Nephron (organoid): ENCODE data around the gene SMAD4.
"Not testable (repeated sequence)": the region's sequence is repeated elsewhere in the genome, so short reads cannot be mapped to it uniquely, and the experiment has no call there.

Source experiments
- H3K27ac Mint-ChIP-seq, 3 experiments: 2 replicates each; pipeline ENCODE4 v1.8.0; 2020; ENCODE audit warnings: mixed read lengths in 3 of 3, mild to moderate bottlenecking in 2 of 3, moderate library complexity in 1 of 3
- H3K27me3 Mint-ChIP-seq: 2 replicates; pipeline ENCODE4 v1.8.0; 2021; ENCODE audit warnings: low read depth, mild to moderate bottlenecking, moderate library complexity, mixed read lengths
- H3K36me3 Mint-ChIP-seq: 2 replicates; pipeline ENCODE4 v1.8.0; 2020; ENCODE audit warnings: low read depth, mixed read lengths
- H3K4me1 Mint-ChIP-seq: 2 replicates; pipeline ENCODE4 v1.8.0; 2020; ENCODE audit warnings: mixed read lengths
- H3K4me3 Mint-ChIP-seq, 3 experiments: 2 replicates each; pipeline ENCODE4 v1.8.0; 2020; ENCODE audit warnings: mild to moderate bottlenecking in 3 of 3, mixed read lengths in 3 of 3, moderate library complexity in 2 of 3
- H3K9me3 Mint-ChIP-seq: 2 replicates; pipeline ENCODE4 v1.8.0; 2020; ENCODE audit warnings: mixed read lengths
- TF ChIP-seq, protein P1 (sequence below), 3 experiments: fragments of 200-600 bp; sonication (generic); IDR thresholded peaks; one replicate each; pipeline ENCODE4 v1.5.0; 2021; ENCODE audit warnings: antibody characterized with exemption in 3 of 3; ENCODE audit not compliant: unreplicated experiment in 3 of 3

SMAD4 gene

DNA sequence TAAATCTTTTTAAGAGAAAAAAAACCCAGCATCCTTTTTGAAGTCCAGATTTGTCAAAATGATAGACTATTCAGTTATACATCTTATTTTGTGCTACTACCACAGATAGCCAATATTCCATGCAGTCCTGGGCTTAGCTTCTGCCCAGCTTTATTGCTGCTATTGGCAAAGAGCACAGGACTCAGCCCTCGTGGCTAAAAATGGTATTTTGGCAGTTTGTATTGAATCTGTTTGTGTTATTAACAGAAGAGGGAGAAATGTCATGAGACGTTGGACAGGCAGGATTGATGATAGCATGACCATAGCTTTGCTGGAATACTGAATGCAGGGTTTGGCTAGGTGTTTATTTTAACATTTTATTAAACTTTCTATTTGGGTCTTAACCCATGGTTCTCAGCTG, 42.8 kb upstream of the SMAD4 start:
- no peak overlapping the region for H3K27ac Mint-ChIP-seq
- peaks cover 5% of the 10 kb centered on the region for H3K4me1 Mint-ChIP-seq
- TF ChIP-seq, protein P1, sequence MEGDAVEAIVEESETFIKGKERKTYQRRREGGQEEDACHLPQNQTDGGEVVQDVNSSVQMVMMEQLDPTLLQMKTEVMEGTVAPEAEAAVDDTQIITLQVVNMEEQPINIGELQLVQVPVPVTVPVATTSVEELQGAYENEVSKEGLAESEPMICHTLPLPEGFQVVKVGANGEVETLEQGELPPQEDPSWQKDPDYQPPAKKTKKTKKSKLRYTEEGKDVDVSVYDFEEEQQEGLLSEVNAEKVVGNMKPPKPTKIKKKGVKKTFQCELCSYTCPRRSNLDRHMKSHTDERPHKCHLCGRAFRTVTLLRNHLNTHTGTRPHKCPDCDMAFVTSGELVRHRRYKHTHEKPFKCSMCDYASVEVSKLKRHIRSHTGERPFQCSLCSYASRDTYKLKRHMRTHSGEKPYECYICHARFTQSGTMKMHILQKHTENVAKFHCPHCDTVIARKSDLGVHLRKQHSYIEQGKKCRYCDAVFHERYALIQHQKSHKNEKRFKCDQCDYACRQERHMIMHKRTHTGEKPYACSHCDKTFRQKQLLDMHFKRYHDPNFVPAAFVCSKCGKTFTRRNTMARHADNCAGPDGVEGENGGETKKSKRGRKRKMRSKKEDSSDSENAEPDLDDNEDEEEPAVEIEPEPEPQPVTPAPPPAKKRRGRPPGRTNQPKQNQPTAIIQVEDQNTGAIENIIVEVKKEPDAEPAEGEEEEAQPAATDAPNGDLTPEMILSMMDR (IDR thresholded peaks at IDR 0.05; ENCODE audit: unreplicated experiment in 3 of 3), result no peak
- peaks cover 41% of the 10 kb centered on the region for H3K36me3 Mint-ChIP-seq
- no peaks in the 10 kb centered on the region for H3K9me3 Mint-ChIP-seq
- no peak overlapping the region for H3K4me3 Mint-ChIP-seq
- no peaks in the 10 kb centered on the region for H3K27me3 Mint-ChIP-seq

DNA sequence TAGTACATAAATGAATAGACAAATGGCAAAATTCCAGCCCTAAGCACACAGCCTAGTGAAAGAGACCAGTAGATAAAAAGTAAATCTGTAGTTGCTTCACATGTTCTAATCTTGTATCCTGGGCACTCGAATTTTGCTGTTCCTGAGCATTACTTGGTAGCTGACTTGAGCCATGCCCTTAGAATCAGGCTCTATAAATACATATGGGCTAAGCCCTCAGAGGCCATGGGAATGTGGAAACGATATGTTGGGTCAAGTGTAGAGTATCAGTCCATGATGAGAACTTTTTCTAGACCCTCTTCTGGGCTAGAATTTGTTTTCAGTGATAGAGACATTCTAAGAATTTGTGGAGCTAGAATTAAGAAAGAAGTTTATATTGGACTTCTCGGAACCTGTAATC, 40.3 kb upstream of the SMAD4 start:
- Mint-ChIP-seq H3K27me3 (no peaks in the 10 kb centered on the region), H3K4me3 (no peak overlapping the region), H3K4me1 (peaks cover 10% of the 10 kb centered on the region), H3K27ac (no peak overlapping the region), H3K36me3 (peaks cover 30% of the 10 kb centered on the region), H3K9me3 (no peaks in the 10 kb centered on the region)
- TF ChIP-seq, protein P1 (IDR thresholded peaks at IDR 0.05; ENCODE audit: unreplicated experiment in 3 of 3), result no peak

DNA sequence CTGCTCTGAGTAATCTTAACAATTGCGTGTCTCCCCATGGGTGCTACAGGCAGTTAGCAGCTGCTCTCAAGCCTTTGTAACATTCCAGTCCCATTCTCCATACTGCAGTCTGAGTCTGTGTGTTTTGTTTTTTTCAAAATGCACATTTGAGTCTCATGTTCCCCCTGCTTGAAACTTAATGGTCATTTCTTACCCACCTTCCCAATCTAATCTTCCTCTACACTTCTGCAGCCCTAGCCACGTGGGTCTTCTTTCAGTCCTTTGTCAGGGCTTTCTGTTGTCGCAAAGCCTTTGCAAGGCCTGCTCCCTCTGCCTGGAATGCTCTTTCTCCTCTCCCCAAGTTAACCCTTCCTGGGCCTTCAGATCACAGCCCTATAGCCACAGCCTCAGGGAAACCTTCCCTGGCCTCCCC, 37.7 kb upstream of the SMAD4 start:
- TF ChIP-seq, protein P1 (IDR thresholded peaks at IDR 0.05; ENCODE audit: unreplicated experiment in 3 of 3), result no peak

DNA sequence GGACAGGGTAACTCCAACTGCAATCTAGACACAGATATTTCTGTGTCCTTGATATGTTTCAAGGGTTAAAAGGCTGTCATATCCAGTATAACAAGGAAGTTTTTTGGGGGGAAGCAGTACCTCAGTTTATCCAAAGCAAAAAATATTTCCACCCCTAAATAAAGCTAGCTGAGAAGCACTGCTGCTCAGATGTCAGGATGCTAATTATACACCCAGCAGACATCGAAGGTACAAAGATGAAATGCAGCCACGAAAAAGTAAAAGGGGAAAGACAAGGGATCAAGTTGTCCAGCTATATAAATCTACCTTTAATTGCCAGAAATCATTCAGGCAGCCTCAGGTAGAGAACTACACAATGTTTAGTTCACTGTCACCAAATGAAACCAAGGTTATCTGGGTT, 36.0 kb upstream of the SMAD4 start:
- peaks cover 10% of the 10 kb centered on the region for H3K4me1 Mint-ChIP-seq
- peaks cover 3% of the 10 kb centered on the region for H3K9me3 Mint-ChIP-seq
- H3K4me3 Mint-ChIP-seq, result no peak overlapping the region
- no peaks in the 10 kb centered on the region for H3K36me3 Mint-ChIP-seq
- no peak overlapping the region for H3K27ac Mint-ChIP-seq
- no peaks in the 10 kb centered on the region for H3K27me3 Mint-ChIP-seq
- TF ChIP-seq, protein P1 (IDR thresholded peaks at IDR 0.05; ENCODE audit: unreplicated experiment in 3 of 3), result no peak

More for the DNA sequence above, 37.7 kb upstream of the SMAD4 start:
- Mint-ChIP-seq H3K27ac (peak overlapping the region; percentile 15 to 46 (median 30)), H3K36me3 (peaks cover 7% of the 10 kb centered on the region), H3K4me3 (no peak overlapping the region), H3K27me3 (no peaks in the 10 kb centered on the region), H3K9me3 (peaks cover 3% of the 10 kb centered on the region), H3K4me1 (peaks cover 10% of the 10 kb centered on the region)

DNA sequence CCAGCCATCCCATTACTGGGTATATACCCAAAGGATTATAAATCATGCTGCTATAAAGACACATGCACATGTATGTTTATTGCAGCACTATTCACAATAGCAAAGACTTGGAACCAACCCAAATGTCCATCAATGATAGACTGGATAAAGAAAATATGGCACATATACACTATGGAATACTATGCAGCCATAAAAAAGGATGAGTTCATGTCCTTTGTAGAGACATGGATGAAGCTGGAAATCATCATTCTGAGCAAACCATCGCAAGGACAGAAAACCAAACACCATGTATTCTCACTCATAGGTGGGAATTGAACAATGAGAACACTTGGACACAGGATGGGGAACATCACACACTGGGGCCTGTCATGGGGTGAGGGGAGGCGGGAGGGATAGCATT, 26.8 kb upstream of the SMAD4 start:
- H3K27ac Mint-ChIP-seq, H3K4me1 Mint-ChIP-seq, H3K4me3 Mint-ChIP-seq, H3K27me3 Mint-ChIP-seq: not testable (repeated sequence)
- H3K9me3 Mint-ChIP-seq, result peaks cover 21% of the 10 kb centered on the region
- H3K36me3 Mint-ChIP-seq, result peaks cover 11% of the 10 kb centered on the region

DNA sequence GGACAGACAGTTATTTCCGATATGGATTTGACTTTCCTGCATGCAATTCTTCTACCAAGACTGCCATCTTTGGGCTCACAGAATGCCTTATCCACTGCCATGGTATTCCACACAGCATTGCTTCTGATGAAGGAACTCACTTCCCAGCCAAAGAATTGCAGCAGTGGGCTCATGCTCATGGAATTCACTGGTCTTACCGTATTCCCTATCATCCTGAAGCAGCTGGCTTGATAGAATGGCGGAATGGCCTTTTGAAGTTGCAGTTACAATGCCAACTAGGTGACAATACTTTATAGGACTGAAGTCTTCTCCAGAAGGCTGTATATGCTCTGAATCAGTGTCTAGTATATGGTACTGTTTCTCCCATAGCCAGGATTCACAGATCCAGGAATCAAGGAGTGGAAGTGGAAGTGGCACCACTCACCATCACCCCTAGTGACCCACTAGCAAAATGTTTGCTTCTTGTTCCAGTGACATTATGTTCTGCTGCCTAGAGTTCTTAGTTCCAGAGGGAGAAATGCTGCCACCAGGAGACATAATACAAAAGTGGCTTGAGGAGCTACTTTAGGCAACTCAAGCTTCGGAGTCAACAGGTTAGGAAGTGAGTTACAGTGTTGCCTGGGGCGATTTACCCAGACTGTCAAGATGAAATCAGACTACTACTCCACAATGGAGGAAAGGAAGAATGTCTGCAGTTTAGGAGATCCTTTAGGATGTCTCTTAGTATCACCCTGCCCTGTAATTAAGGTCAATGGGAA, 23.8 kb upstream of the SMAD4 start:
- TF ChIP-seq, protein P1 (IDR thresholded peaks at IDR 0.05; ENCODE audit: unreplicated experiment in 3 of 3), result no peak
- H3K9me3 Mint-ChIP-seq, result peaks cover 20% of the 10 kb centered on the region
- H3K4me1 Mint-ChIP-seq, result peaks cover 6% of the 10 kb centered on the region
- H3K36me3 Mint-ChIP-seq, result peaks cover 9% of the 10 kb centered on the region
- no peak overlapping the region for H3K4me3 Mint-ChIP-seq
- H3K27me3 Mint-ChIP-seq, result no peaks in the 10 kb centered on the region
- no peak overlapping the region for H3K27ac Mint-ChIP-seq
